Heart left ventricle (tissue), 13 donors: ENCODE data around the gene DCDC2C.

Experiments
- CTCF ChIP-seq, 12 donors: fragments of 200-600 bp; sonication (generic) in 4 of 12; IDR thresholded peaks; one replicate each; pipeline versions ENCODE4 v1.5.0 to v1.8.0; 2018 to 2022; ENCODE audit warnings: antibody characterized with exemption in 12 of 12, mild to moderate bottlenecking in 5 of 12
- POLR2A ChIP-seq, 2 donors: fragments of 450-650 bp; IDR thresholded peaks; one replicate each; pipeline ENCODE4 v1.6.1; 2017; ENCODE audit warnings: antibody characterized with exemption in 2 of 2, mild to moderate bottlenecking in 2 of 2, moderate library complexity in 2 of 2
- donor health status: ischemic (EF 13 %, LVEDD 7.1; RV severe dilation, severe dysfunction).
- donor health status: DM: no; HTN: yes; CAD: no.
- donor health status: DM: no; HTN: no; CAD: no.
- donor health status: ischemic (EF 25% LVEDD 6.9; RV normal size, moderate dysfunction).
- donor health status: ischemic (EF 25% LVEDD 5.7; RV mildly dilated, moderate dysfunction).
- donor health status: ischemic (EF 35%, LVEDD 5.7; RV mildly dilated, moderate dysfunction).
- donor health status: nonischemic (EF 11% LVEDD 7.7; RV severe dilation, severe dysfunction).
- donor health status: DM: yes; HTN: yes; CAD: no.
- donor health status: PGD.
- donor health status: ischemic (EF 29% LVEDD 5.4; RV normal size, mild dysfunction).
- donor health status: nonischemic (EF 23%, LVEDD 6.1; RV moderate dilation, normal function).

DNA sequence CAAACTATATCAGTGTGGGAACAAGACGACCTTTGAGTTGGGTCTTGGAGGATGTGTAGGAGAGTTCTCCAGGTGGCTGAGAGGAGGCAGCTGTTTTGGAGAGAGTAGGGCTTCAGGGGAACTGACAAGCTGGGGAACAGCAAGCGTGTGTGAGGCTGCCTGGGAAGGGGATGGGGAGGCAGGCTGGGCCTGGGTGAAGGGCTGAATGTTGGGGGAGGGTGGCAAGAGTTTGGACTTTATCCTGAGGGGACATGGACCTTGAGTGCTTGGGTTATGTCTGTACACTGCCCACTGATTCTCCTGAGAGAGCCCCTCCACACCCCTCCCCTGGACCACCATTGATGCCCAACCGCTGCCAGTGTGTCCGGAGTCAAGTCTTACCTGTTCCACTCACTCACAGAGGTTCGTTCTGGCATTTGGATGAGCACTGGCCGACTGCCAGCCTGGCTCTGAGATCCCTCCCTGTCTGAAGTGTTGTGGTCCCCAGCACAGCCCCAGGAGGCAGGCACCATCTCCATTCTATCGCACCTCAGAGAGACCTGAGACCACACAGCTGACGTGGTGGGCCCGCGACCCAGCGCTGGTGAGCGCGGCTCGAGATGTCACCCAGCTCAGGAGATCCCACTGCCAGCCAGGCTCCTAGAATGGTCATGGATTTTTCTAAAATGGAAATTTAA is 59.5 kb downstream of the DCDC2C start:
- no peak for TF ChIP-seq CTCF (IDR thresholded peaks at IDR 0.05)
- TF ChIP-seq POLR2A (IDR thresholded peaks at IDR 0.05): no peak
